Ascending aorta (tissue), 2 donors: Measurements from ENCODE around the gene ELFN2. TPM values are rescaled to one million over a fixed set of nuclear protein-coding genes. Genes with fewer than 3 reads are reported as not detected.

ENCODE experiments used
- DNase-seq, 2 donors: peaks; one replicate each; pipeline ENCODE4 v3.0.0-alpha.2; 2019; ENCODE audit warnings: low spot score in 2 of 2
- H3K27ac ChIP-seq, 2 donors: fragments of 200-600 bp; sonication (generic); one replicate each; pipeline ENCODE4 v1.5.1; 2016 to 2017; ENCODE audit warnings: mild to moderate bottlenecking in 1 of 2
- H3K27me3 ChIP-seq: fragments of 200-600 bp; sonication (generic); one replicate; pipeline ENCODE4 v1.5.1; 2017
- H3K36me3 ChIP-seq, 2 donors: fragments of 200-600 bp; sonication (generic); one replicate each; pipeline ENCODE4 v1.5.1; 2016
- H3K4me1 ChIP-seq, 2 donors: fragments of 200-600 bp; sonication (generic); one replicate each; pipeline ENCODE4 v1.5.1; 2016 to 2017; ENCODE audit warnings: mild to moderate bottlenecking in 1 of 2
- H3K4me3 ChIP-seq, 2 donors: fragments of 200-600 bp; sonication (generic); one replicate each; pipeline ENCODE4 v1.5.1; 2016 to 2017; ENCODE audit warnings: mild to moderate bottlenecking in 1 of 2
- H3K9me3 ChIP-seq, 2 donors: fragments of 200-600 bp; sonication (generic); one replicate each; pipeline ENCODE4 v1.5.1; 2016
- CTCF ChIP-seq, 3 experiments: fragments of 200-600 bp in 2 of 3; fragments of 450-650 bp in 1 of 3; sonication (generic) in 2 of 3; IDR thresholded peaks; one replicate each; pipeline ENCODE4 v1.5.1; 2016 to 2019; ENCODE audit warnings: antibody characterized with exemption in 3 of 3, mild to moderate bottlenecking in 1 of 3, moderate library complexity in 1 of 3
- intact Hi-C: fragments of 100-400 bp; cut with DNase I; formaldehyde crosslinking; loops from one replicate; pipeline ENCODE4 v1.15.1; 2023
- total RNA-seq: library from RNA; depleted of rRNA; stranded (reverse); fragments of >200 nt; gene quantifications from one replicate; pipeline ENCODE4 v1.1.0, GENCODE V29; 2016

The ELFN2 gene
- total RNA-seq, 1 donor from 2014 or later: not detected

- Histone ChIP-seq H3K4me1 (no peaks in the 10 kb centered on the region), H3K9me3 (no peaks in the 10 kb centered on the region), H3K36me3 (no peaks in the 10 kb centered on the region), H3K27me3 (no peaks in the 10 kb centered on the region), H3K4me3 (no peak overlapping the region), H3K27ac (no peak overlapping the region)
- DNase-seq: no peak
- no peak for TF ChIP-seq CTCF (IDR thresholded peaks at IDR 0.05)
- intact Hi-C loops: no loop called here
These were observed 15.8 kb upstream of the ELFN2 start for GRCh38 chr22:37443086-37443485.

- intact Hi-C loops: no loop called here
- no peak for TF ChIP-seq CTCF (IDR thresholded peaks at IDR 0.05)
- no peak overlapping the region for H3K27ac ChIP-seq
- no peak for DNase-seq
- no peaks in the 10 kb centered on the region for H3K4me1 ChIP-seq
- no peaks in the 10 kb centered on the region for H3K36me3 ChIP-seq
- H3K9me3 ChIP-seq: no peaks in the 10 kb centered on the region
- no peak overlapping the region for H3K4me3 ChIP-seq
- no peaks in the 10 kb centered on the region for H3K27me3 ChIP-seq
These were observed 15.3 kb upstream of the ELFN2 start for GRCh38 chr22:37442537-37442936.

GRCh38 chr22:37442135-37442534 lies 14.9 kb upstream of the ELFN2 start:
- H3K27ac ChIP-seq: no peak overlapping the region
- H3K4me3 ChIP-seq: no peak overlapping the region
- intact Hi-C loops: no loop called here
- no peaks in the 10 kb centered on the region for H3K27me3 ChIP-seq
- H3K36me3 ChIP-seq: no peaks in the 10 kb centered on the region
- TF ChIP-seq CTCF (IDR thresholded peaks at IDR 0.05): no peak
- no peaks in the 10 kb centered on the region for H3K4me1 ChIP-seq
- no peaks in the 10 kb centered on the region for H3K9me3 ChIP-seq
- no peak for DNase-seq

- Histone ChIP-seq H3K4me3 (no peak overlapping the region), H3K27ac (no peak overlapping the region), H3K36me3 (no peaks in the 10 kb centered on the region), H3K4me1 (no peaks in the 10 kb centered on the region), H3K9me3 (no peaks in the 10 kb centered on the region), H3K27me3 (no peaks in the 10 kb centered on the region)
- DNase-seq: no peak
- TF ChIP-seq CTCF (IDR thresholded peaks at IDR 0.05): no peak
- intact Hi-C loops: no loop called here
These were observed 13.6 kb upstream of the ELFN2 start for GRCh38 chr22:37440875-37441274.

GRCh38 chr22:37439347-37439746 lies 12.1 kb upstream of the ELFN2 start:
- DNase-seq: no peak
- Histone ChIP-seq H3K4me1 (no peaks in the 10 kb centered on the region), H3K9me3 (no peaks in the 10 kb centered on the region), H3K27me3 (no peaks in the 10 kb centered on the region), H3K4me3 (no peak overlapping the region), H3K27ac (no peak overlapping the region), H3K36me3 (no peaks in the 10 kb centered on the region)
- intact Hi-C loops: no loop called here
- TF ChIP-seq CTCF (IDR thresholded peaks at IDR 0.05): no peak

GRCh38 chr22:37435970-37436603 lies 8.8 kb upstream of the ELFN2 start:
- Histone ChIP-seq H3K4me3 (no peak overlapping the region), H3K27ac (no peak overlapping the region), H3K4me1 (no peaks in the 10 kb centered on the region), H3K36me3 (no peaks in the 10 kb centered on the region), H3K27me3 (no peaks in the 10 kb centered on the region), H3K9me3 (no peaks in the 10 kb centered on the region)
- no peak for DNase-seq
- TF ChIP-seq CTCF (IDR thresholded peaks at IDR 0.05): no peak
- intact Hi-C loops: no loop called here
